GM23338 (cell line): ENCODE measurements around the gene APP. TPM values are rescaled to one million over a fixed set of nuclear protein-coding genes. Genes with fewer than 3 reads are reported as not detected.

Experiments used
- ATAC-seq: fragments of 200-7000 bp; cut with Tn5 transposase; 3 replicates; pipeline ENCODE4 v1.9.1; 2020
- DNase-seq: peaks from one replicate; pipeline ENCODE4 v3.0.0-alpha.2; 2015; ENCODE audit warnings: low spot score
- H2AFZ ChIP-seq: fragments of 200-600 bp; sonication (generic); 2 replicates; pipeline ENCODE4 v1.8.0; 2016; ENCODE audit warnings: antibody characterized with exemption, mild to moderate bottlenecking, moderate library complexity
- H3F3A ChIP-seq: fragments of 200-600 bp; sonication (generic); replicated peaks from 2 replicates; pipeline ENCODE4 v1.8.0; 2017; ENCODE audit warnings: antibody characterized with exemption, mixed run types, low read depth
- H3K27ac ChIP-seq: fragments of 200-600 bp; sonication (generic); 2 replicates; pipeline ENCODE4 v1.6.1; 2016; ENCODE audit warnings: low read depth
- H3K27me3 ChIP-seq: fragments of 200-600 bp; sonication (generic); 2 replicates; pipeline ENCODE4 v1.8.0; 2016; ENCODE audit warnings: mild to moderate bottlenecking, mixed run types, moderate library complexity; ENCODE audit not compliant: insufficient read depth
- H3K36me3 ChIP-seq: fragments of 200-600 bp; sonication (generic); 2 replicates; pipeline ENCODE4 v1.8.0; 2016; ENCODE audit warnings: mild to moderate bottlenecking; ENCODE audit not compliant: insufficient read depth
- H3K4me1 ChIP-seq: fragments of 200-600 bp; sonication (generic); 2 replicates; pipeline ENCODE4 v1.8.0; 2016; ENCODE audit warnings: mild to moderate bottlenecking, moderate library complexity; ENCODE audit not compliant: insufficient read depth
- H3K4me2 ChIP-seq: fragments of 200-600 bp; sonication (generic); 2 replicates; pipeline ENCODE4 v1.7.1; 2017; ENCODE audit warnings: mixed run types
- H3K4me3 ChIP-seq: fragments of 200-600 bp; sonication (generic); 2 replicates; pipeline ENCODE4 v1.6.1; 2016; ENCODE audit warnings: mixed run types
- H3K79me2 ChIP-seq: fragments of 200-600 bp; sonication (generic); replicated peaks from 2 replicates; pipeline ENCODE4 v1.8.0; 2017; ENCODE audit warnings: mild to moderate bottlenecking; ENCODE audit not compliant: insufficient read depth
- H3K9me2 ChIP-seq: fragments of 200-600 bp; sonication (generic); 2 replicates; pipeline ENCODE4 v1.8.0; 2017; ENCODE audit not compliant: insufficient read depth
- H4K20me1 ChIP-seq: fragments of 200-600 bp; sonication (generic); replicated peaks from 2 replicates; pipeline ENCODE4 v1.8.0; 2017; ENCODE audit warnings: mild to moderate bottlenecking; ENCODE audit not compliant: insufficient read depth
- H3K27ac Mint-ChIP-seq: 2 replicates; pipeline ENCODE4 v1.8.0; 2020; ENCODE audit warnings: inconsistent platforms, mild to moderate bottlenecking, moderate library complexity, mixed read lengths
- H3K27me3 Mint-ChIP-seq: 3 replicates; pipeline ENCODE4 v1.8.0; 2022; ENCODE audit warnings: low read depth, mild to moderate bottlenecking, moderate library complexity, mixed read lengths, inconsistent platforms; ENCODE audit not compliant: insufficient read depth, poor library complexity
- H3K36me3 Mint-ChIP-seq: 3 replicates; pipeline ENCODE4 v1.8.0; 2021; ENCODE audit warnings: low read depth, mild to moderate bottlenecking, inconsistent platforms, moderate library complexity, mixed read lengths
- H3K4me1 Mint-ChIP-seq: 3 replicates; pipeline ENCODE4 v1.8.0; 2020; ENCODE audit warnings: mild to moderate bottlenecking, inconsistent platforms, mixed read lengths
- H3K4me3 Mint-ChIP-seq: 3 replicates; pipeline ENCODE4 v1.8.0; 2021; ENCODE audit warnings: moderate library complexity, mild to moderate bottlenecking, inconsistent platforms, mixed read lengths
- H3K9me3 Mint-ChIP-seq: 3 replicates; pipeline ENCODE4 v1.8.0; 2020; ENCODE audit warnings: moderate library complexity, mild to moderate bottlenecking, inconsistent platforms, mixed read lengths
- CTCF ChIP-seq, 2 experiments: fragments of 200-600 bp in 1 of 2; sonication (generic) in 1 of 2; conservative IDR thresholded peaks; 2 replicates each; pipeline versions ENCODE4 v1.5.1 to v1.6.1; 2016 to 2017; ENCODE audit warnings: antibody characterized with exemption in 2 of 2, low read depth in 2 of 2, mild to moderate bottlenecking in 2 of 2, moderate library complexity in 1 of 2
- EZH2 ChIP-seq: fragments of 200-600 bp; sonication (generic); IDR thresholded peaks from one replicate; pipeline ENCODE4 v1.8.0; 2017; ENCODE audit warnings: antibody characterized with exemption, mild to moderate bottlenecking, low read depth; ENCODE audit not compliant: unreplicated experiment
- EZH2phosphoT487 ChIP-seq: fragments of 200-600 bp; sonication (generic); IDR thresholded peaks from one replicate; pipeline ENCODE4 v1.8.1; 2018; ENCODE audit warnings: antibody characterized with exemption; ENCODE audit not compliant: unreplicated experiment
- POLR2AphosphoS5 ChIP-seq: IDR thresholded peaks from 2 replicates; pipeline ENCODE4 v1.6.1; 2016; ENCODE audit warnings: antibody characterized with exemption, low read depth
- ZNF114 ChIP-seq: fragments of 250-450 bp; sonication (Bioruptor Pico); IDR thresholded peaks from 2 replicates; pipeline ENCODE4 v1.5.0; 2020; ENCODE audit warnings: mild to moderate bottlenecking, moderate library complexity
- polyA plus RNA-seq: library from polyadenylated mRNA; unstranded; fragments of >200 nt; fragmentation: Nextera tagmentation; extraction: Ambion mirVana; gene quantifications from 2 replicates; pipeline ENCODE4 v1.2.1, GENCODE V29; 2016
- total RNA-seq: library from RNA; depleted of rRNA; stranded (reverse); fragments of >200 nt; shearing (Covaris generic); gene quantifications from 2 replicates; pipeline ENCODE4 v1.2.3, GENCODE V29; 2014
- TF ChIP-seq, protein P1 (sequence below): IDR thresholded peaks from 2 replicates; pipeline ENCODE4 v1.6.1; 2016; ENCODE audit warnings: antibody characterized with exemption

Gene APP
- total and polyA plus RNA-seq, 2 experiments from 2014 or later, result 69.4 to 444 TPM

GRCh38 chr21:25910809-25911208 is 259.8 kb downstream of the APP start:
- Histone ChIP-seq H3K4me3 (no peak overlapping the region), H4K20me1 (peaks cover 15% of the 10 kb centered on the region), H3K27me3 (no peaks in the 10 kb centered on the region), H3K9me2 (no peaks in the 10 kb centered on the region), H3F3A (peaks cover 4% of the 10 kb centered on the region; the same call in 1 of the 2 replicates), H3K36me3 (no peaks in the 10 kb centered on the region; the same call in 1 of the 2 replicates), H2AFZ (no peak overlapping the region), H3K79me2 (peaks cover 15% of the 10 kb centered on the region), H3K27ac (no peak overlapping the region), H3K4me1 (peaks cover 17% of the 10 kb centered on the region), H3K4me2 (no peak overlapping the region)
- Mint-ChIP-seq H3K4me1 (peaks cover 25% of the 10 kb centered on the region), H3K9me3 (no peaks in the 10 kb centered on the region), H3K27me3 (peaks cover 7% of the 10 kb centered on the region), H3K27ac (no peak overlapping the region), H3K4me3 (no peak overlapping the region), H3K36me3 (peaks cover 35% of the 10 kb centered on the region)
- TF ChIP-seq ZNF114 (CRISPR knock-in tag), result no peak
- TF ChIP-seq CTCF (conservative IDR thresholded peaks at IDR 0.05; ENCODE audit: low read depth in 2 of 2), result no peak
- DNase-seq (no peak), ATAC-seq (no peak)

DNA sequence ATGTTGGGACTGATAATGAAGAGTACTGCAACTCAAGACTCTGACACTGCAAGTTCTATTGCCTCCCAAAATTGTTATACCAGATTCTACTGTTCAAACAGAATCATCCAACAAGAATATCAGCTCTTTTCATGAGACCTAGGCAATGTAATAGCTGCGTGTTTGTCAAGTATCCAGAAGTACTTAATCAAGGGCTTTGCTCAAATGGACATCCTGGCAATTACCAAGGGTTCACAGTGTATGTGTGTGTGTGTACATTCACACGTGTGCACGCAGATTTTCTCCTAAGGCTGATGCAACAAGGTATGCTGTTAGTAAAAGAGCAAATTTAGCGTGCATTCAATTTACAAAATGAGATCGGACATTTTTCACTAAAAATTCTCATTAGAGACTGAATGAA is 261.2 kb downstream of the APP start:
- H3K27me3 Mint-ChIP-seq, result peaks cover 6% of the 10 kb centered on the region
- TF ChIP-seq POLR2AphosphoS5, result no peak
- TF ChIP-seq CTCF (conservative IDR thresholded peaks at IDR 0.05; ENCODE audit: low read depth in 2 of 2), result no peak
- TF ChIP-seq EZH2phosphoT487, result no peak
- TF ChIP-seq EZH2, result no peak
- TF ChIP-seq, protein P1, sequence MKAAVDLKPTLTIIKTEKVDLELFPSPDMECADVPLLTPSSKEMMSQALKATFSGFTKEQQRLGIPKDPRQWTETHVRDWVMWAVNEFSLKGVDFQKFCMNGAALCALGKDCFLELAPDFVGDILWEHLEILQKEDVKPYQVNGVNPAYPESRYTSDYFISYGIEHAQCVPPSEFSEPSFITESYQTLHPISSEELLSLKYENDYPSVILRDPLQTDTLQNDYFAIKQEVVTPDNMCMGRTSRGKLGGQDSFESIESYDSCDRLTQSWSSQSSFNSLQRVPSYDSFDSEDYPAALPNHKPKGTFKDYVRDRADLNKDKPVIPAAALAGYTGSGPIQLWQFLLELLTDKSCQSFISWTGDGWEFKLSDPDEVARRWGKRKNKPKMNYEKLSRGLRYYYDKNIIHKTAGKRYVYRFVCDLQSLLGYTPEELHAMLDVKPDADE, result no peak
- Histone ChIP-seq H3K36me3 (peaks cover 3% of the 10 kb centered on the region; the same call in 1 of the 2 replicates), H3F3A (0 out of 2 replicates have a peak, but pooled peaks cover 4% of the 10 kb centered on the region), H4K20me1 (peaks cover 19% of the 10 kb centered on the region), H3K27ac (no peak overlapping the region), H3K79me2 (peaks cover 7% of the 10 kb centered on the region), H2AFZ (no peak overlapping the region), H3K27me3 (no peaks in the 10 kb centered on the region), H3K4me1 (peaks cover 7% of the 10 kb centered on the region), H3K4me3 (no peak overlapping the region), H3K9me2 (no peaks in the 10 kb centered on the region), H3K4me2 (no peak overlapping the region)
- H3K36me3 Mint-ChIP-seq, result peaks cover 41% of the 10 kb centered on the region
- no peak for ATAC-seq
- H3K4me1 Mint-ChIP-seq, result peaks cover 13% of the 10 kb centered on the region
- H3K9me3 Mint-ChIP-seq, result no peaks in the 10 kb centered on the region
- no peak overlapping the region for H3K4me3 Mint-ChIP-seq
- DNase-seq, result no peak
- H3K27ac Mint-ChIP-seq, result no peak overlapping the region
